SW480 (cell line): ENCODE measurements around the gene PPP1R36.
"Not testable (repeated sequence)": the region's sequence is repeated elsewhere in the genome, so short reads cannot be mapped to it uniquely, and the experiment has no call there.

Experiments
- DNase-seq: peaks from one replicate; pipeline ENCODE4 v3.0.0-alpha.2; 2016; ENCODE audit warnings: low spot score

The PPP1R36 gene

GRCh38 chr14:64518229-64518628 lies 31.5 kb upstream of the PPP1R36 start:
- DNase-seq: no peak

- DNase-seq: no peak
Measured at GRCh38 chr14:64520699-64521098, 29.1 kb upstream of the PPP1R36 start.

DNA sequence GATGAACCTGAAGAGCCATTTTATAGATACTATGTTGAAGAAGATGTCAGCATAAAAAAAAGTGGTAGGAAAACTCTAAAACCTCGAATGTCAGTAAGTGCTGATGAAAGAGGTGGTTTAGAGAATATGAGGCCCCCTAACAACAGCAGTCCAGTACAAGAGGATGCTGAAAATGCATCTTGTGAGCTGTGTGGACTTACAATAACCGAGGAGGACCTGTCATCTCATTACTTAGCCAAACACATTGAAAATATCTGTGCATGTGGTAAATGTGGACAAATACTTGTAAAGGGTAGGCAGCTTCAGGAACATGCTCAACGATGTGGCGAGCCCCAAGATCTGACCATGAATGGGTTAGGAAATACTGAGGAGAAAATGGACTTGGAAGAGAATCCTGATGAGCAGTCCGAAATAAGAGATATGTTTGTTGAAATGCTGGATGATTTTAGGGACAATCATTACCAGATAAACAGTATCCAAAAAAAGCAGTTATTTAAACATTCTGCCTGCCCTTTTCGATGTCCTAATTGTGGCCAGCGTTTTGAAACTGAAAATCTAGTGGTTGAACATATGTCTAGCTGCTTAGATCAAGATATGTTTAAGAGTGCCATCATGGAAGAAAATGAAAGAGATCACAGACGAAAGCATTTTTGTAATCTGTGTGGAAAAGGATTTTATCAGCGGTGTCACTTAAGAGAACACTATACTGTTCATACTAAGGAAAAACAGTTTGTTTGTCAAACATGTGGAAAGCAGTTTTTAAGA lies 27.0 kb upstream of the PPP1R36 start:
- no peak for DNase-seq

- DNase-seq: no peak
Measured at GRCh38 chr14:64525354-64525753, 24.4 kb upstream of the PPP1R36 start.

DNA sequence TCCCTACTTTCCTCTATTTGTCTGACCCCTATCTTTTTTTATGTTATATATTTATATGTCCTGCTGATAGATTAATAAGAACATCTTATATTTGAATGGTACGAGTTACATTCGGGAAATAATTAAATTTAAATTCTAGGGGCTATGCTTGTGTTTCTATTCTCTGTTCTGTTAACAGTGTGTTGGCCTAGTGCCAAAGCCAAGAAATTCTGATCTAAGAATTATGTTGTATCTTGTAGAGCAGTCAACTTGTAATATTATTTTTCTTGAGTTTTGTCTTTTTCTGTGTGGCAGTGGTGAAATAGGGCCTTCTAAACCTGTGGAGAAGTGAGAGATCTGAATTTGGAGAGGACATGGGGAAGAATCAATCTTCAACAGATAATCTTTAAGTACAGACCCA lies 18.2 kb upstream of the PPP1R36 start:
- DNase-seq: no peak

GRCh38 chr14:64536488-64537245 lies 13.1 kb upstream of the PPP1R36 start:
- no peak for DNase-seq

- peak; percentile 99 for DNase-seq
Measured at GRCh38 chr14:64540208-64541202, 9.3 kb upstream of the PPP1R36 start, which contains the start of gene HSPA2. Gene HSPA2 (plus strand): TSS chr14:64540741. CDS start chr14:64540850, 109 bp downstream.

DNA sequence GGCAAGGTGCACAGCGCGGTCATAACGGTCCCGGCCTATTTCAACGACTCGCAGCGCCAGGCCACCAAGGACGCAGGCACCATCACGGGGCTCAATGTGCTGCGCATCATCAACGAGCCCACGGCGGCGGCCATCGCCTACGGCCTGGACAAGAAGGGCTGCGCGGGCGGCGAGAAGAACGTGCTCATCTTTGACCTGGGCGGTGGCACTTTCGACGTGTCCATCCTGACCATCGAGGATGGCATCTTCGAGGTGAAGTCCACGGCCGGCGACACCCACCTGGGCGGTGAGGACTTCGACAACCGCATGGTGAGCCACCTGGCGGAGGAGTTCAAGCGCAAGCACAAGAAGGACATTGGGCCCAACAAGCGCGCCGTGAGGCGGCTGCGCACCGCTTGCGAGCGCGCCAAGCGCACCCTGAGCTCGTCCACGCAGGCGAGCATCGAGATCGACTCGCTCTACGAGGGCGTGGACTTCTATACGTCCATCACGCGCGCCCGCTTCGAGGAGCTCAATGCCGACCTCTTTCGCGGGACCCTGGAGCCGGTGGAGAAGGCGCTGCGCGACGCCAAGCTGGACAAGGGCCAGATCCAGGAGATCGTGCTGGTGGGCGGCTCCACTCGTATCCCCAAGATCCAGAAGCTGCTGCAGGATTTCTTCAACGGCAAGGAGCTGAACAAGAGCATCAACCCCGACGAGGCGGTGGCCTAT lies 8.3 kb upstream of the PPP1R36 start:
- no peak for DNase-seq

GRCh38 chr14:64541972-64542835 lies 7.6 kb upstream of the PPP1R36 start:
- DNase-seq: no peak

GRCh38 chr14:64542836-64543201 lies 6.9 kb upstream of the PPP1R36 start:
- no peak for DNase-seq

GRCh38 chr14:64544607-64545312 lies 5.0 kb upstream of the PPP1R36 start:
- DNase-seq: no peak

DNA sequence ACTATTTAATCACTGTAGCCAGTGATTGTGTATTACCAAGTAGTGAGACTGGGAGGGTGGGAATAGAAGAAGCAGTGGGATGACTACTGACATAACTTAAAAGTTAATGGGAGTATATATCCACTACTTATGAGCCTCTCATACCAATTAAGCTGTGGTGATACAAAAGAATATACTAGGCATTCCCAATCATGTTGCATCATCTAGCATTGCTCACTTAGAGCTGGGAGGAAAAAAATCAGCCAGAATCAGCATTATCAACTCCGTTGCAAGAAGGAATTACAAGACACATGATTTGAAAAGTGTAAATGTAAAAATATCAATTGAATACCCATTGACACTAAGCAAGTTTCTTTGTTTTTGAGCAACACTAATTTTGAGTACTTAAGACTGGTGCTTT lies 745 bp upstream of the PPP1R36 start:
- no peak for DNase-seq

GRCh38 chr14:64550621-64551333 lies 1.0 kb downstream of the PPP1R36 start:
- no peak for DNase-seq

- DNase-seq: no peak
Measured at GRCh38 chr14:64554556-64554955, 4.8 kb downstream of the PPP1R36 start.

GRCh38 chr14:64556526-64556925 lies 6.8 kb downstream of the PPP1R36 start:
- DNase-seq: no peak

GRCh38 chr14:64558216-64558615 lies 8.5 kb downstream of the PPP1R36 start:
- DNase-seq: not testable (repeated sequence)

DNA sequence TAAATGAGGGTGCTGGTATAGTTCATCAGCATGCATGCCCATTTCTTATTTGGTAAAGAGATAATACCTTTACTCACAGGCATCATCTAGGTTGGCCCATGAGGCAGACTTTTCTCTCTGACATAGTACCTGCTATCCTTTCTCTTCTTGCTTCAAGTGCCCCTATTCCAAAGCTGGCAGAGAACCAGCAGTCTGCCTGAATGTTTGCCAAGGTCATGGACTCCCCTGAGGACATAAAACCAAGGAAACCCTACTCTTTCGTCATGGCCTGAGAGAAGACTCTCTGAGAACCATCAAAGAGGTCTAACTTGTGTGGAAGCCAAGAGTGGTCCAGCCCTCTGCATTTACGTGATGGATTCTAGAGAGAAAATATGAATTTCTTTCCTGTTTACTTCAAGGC lies 11.9 kb downstream of the PPP1R36 start:
- no peak for DNase-seq

- DNase-seq: no peak
Measured at GRCh38 chr14:64562436-64562835, 12.7 kb downstream of the PPP1R36 start.

DNA sequence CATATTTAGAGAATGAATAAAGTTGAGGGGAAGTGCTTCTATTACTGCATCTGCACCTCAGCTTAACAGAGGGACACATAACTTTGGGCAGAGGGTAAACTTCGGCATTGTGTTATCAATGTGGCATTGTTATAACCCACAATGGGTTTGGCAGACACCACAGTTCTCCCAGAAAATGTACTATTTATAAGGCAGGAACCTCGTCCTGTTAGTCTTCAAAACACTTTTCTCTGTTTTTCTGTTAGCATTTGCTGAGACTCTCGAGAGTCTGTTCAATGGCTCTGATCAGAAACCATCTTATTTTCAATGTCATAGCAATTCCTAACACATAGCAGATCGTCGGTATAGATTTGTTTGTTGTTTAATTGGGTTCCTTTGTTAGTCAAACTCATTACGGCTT lies 13.9 kb downstream of the PPP1R36 start:
- DNase-seq: no peak
